HG03460 (cell line): Measurements from ENCODE around the gene NUDT11.
"Not testable (repeated sequence)": the region's sequence is repeated elsewhere in the genome, so short reads cannot be mapped to it uniquely, and the experiment has no call there.

Experiments used
- ATAC-seq: cut with Tn5 transposase; IDR thresholded peaks from one replicate; pipeline ENCODE4 v1.9.1; 2021; ENCODE audit not compliant: unreplicated experiment

Gene NUDT11

GRCh38 chrX:51496501-51497291 is at the start of gene NUDT11:
TSS of gene NUDT11 (minus strand) at chrX:51496592. CDS start at chrX:51496444, 148 bp downstream.
- no peak for ATAC-seq

GRCh38 chrX:51520393-51520792 is 24.0 kb upstream of the NUDT11 start:
- ATAC-seq: no peak

- ATAC-seq: not testable (repeated sequence)
These were observed 22.7 kb upstream of the NUDT11 start for GRCh38 chrX:51519131-51519530.

GRCh38 chrX:51507551-51507950 is 11.2 kb upstream of the NUDT11 start:
- no peak for ATAC-seq

- not testable (repeated sequence) for ATAC-seq
These were observed 497 bp downstream of the NUDT11 start for GRCh38 chrX:51495701-51496488.

- ATAC-seq: no peak
These were observed 2.0 kb downstream of the NUDT11 start for GRCh38 chrX:51494409-51494808.

- ATAC-seq: no peak
These were observed 8.5 kb downstream of the NUDT11 start for GRCh38 chrX:51487960-51488267.

GRCh38 chrX:51484616-51485015 is 11.8 kb downstream of the NUDT11 start:
- ATAC-seq: no peak

GRCh38 chrX:51482411-51482810 is 14.0 kb downstream of the NUDT11 start:
- ATAC-seq: not testable (repeated sequence)

- no peak for ATAC-seq
These were observed 19.5 kb downstream of the NUDT11 start for GRCh38 chrX:51476930-51477329.

- ATAC-seq: no peak
These were observed 33.1 kb downstream of the NUDT11 start for GRCh38 chrX:51463322-51463721.

GRCh38 chrX:51461053-51462044 is 35.0 kb downstream of the NUDT11 start:
- no peak for ATAC-seq

GRCh38 chrX:51459125-51459524 is 37.3 kb downstream of the NUDT11 start:
- ATAC-seq: no peak

- ATAC-seq: no peak
These were observed 39.6 kb downstream of the NUDT11 start for GRCh38 chrX:51456814-51457213.

GRCh38 chrX:51456246-51456645 is 40.1 kb downstream of the NUDT11 start:
- no peak for ATAC-seq

GRCh38 chrX:51440365-51440764 is 56.0 kb downstream of the NUDT11 start:
- ATAC-seq: no peak
